ENCODE measurements around the gene TLR5.

GRCh38 chr1:223142795-223143536 is at the start of gene TLR5:
- TF ChIP-seq POLR2A (IDR thresholded peaks at IDR 0.05) (peak in 1 of 2 donors; percentile 53), POLR2AphosphoS5 (IDR thresholded peaks at IDR 0.05) (peak; percentile 12)

Measured in gastroesophageal sphincter (tissue), 2 donors.